ENCODE data around the gene EPB41L5.

DNA sequence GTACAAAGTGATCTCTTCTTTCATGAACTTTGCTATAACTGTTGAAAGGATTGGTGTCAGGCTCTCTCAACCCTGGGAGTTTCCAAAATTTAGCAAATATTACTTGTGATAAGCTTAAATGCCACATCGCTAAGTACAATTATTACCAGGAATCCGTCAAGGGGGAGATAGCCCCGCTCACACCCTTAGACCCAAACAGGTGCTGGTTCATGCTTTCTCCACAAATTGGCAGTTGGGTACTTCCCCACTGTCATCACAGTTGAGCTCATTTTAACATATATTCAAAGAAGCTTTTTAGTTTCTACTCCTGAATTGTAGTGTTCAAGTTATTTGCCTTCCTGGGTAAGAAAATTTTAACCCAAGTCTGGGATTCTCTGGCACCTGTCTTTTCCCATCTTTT lies 29.8 kb upstream of the EPB41L5 start:
- TF ChIP-seq, protein P1, sequence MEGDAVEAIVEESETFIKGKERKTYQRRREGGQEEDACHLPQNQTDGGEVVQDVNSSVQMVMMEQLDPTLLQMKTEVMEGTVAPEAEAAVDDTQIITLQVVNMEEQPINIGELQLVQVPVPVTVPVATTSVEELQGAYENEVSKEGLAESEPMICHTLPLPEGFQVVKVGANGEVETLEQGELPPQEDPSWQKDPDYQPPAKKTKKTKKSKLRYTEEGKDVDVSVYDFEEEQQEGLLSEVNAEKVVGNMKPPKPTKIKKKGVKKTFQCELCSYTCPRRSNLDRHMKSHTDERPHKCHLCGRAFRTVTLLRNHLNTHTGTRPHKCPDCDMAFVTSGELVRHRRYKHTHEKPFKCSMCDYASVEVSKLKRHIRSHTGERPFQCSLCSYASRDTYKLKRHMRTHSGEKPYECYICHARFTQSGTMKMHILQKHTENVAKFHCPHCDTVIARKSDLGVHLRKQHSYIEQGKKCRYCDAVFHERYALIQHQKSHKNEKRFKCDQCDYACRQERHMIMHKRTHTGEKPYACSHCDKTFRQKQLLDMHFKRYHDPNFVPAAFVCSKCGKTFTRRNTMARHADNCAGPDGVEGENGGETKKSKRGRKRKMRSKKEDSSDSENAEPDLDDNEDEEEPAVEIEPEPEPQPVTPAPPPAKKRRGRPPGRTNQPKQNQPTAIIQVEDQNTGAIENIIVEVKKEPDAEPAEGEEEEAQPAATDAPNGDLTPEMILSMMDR (IDR thresholded peaks at IDR 0.05 in 8 of 11, conservative IDR thresholded peaks at IDR 0.05 in 3 of 11): no peak
- no peak for TF ChIP-seq POLR2A (IDR thresholded peaks at IDR 0.05)
- no peak for TF ChIP-seq POLR2AphosphoS5 (IDR thresholded peaks at IDR 0.05)

Measured in spleen (tissue), 7 donors.